AG04450 (cell line): ENCODE results near the gene ADAMTS17. TPM values are rescaled to one million over a fixed set of nuclear protein-coding genes. Genes with fewer than 3 reads are reported as not detected.

Source experiments
- CTCF ChIA-PET: fragments of 300-600, 350-600 bp; formaldehyde crosslinking; extraction: SDS; loops from one replicate; lab custom pipeline; 2022; ENCODE audit warnings: antibody characterized with exemption, inconsistent platforms; lab: Charles Lee
- POLR2A ChIA-PET: fragments of 350-600 bp; formaldehyde crosslinking; extraction: SDS; loops from one replicate; lab custom pipeline; 2021; ENCODE audit warnings: antibody characterized with exemption, inconsistent platforms; lab: Yijun Ruan, JAX
- DNase-seq: peaks from one replicate; pipeline ENCODE4 v3.0.0-alpha.2; 2011; ENCODE audit warnings: low read depth, low spot score
- H3K27ac ChIP-seq: one replicate; pipeline ENCODE4 v1.5.1; 2012; ENCODE audit warnings: low read depth, low read length, control low read depth
- H3K27me3 ChIP-seq: one replicate; pipeline ENCODE4 v1.6.0; 2012; ENCODE audit warnings: low read length; ENCODE audit not compliant: control insufficient read depth, insufficient read depth
- H3K4me3 ChIP-seq: 2 replicates; pipeline ENCODE4 v1.5.1; 2011; ENCODE audit warnings: mild to moderate bottlenecking, low read depth, low read length, control low read depth
- H3K9me3 ChIP-seq: 2 replicates; pipeline ENCODE4 v1.5.1; 2012; ENCODE audit warnings: low read length; ENCODE audit not compliant: control insufficient read depth, insufficient read depth
- CTCF ChIP-seq: IDR thresholded peaks from 2 replicates; pipeline ENCODE4 v1.5.1; 2011; ENCODE audit warnings: low read depth, low read length, control low read depth, inconsistent platforms
- polyA plus RNA-seq: library from polyadenylated mRNA; depleted of rRNA; stranded (reverse); fragments of >200 nt; gene quantifications from 2 replicates; pipeline ENCODE4 v1.2.3, GENCODE V29; 2011

The ADAMTS17 gene
- polyA plus RNA-seq, 1 experiment: 0.06 TPM

DNA sequence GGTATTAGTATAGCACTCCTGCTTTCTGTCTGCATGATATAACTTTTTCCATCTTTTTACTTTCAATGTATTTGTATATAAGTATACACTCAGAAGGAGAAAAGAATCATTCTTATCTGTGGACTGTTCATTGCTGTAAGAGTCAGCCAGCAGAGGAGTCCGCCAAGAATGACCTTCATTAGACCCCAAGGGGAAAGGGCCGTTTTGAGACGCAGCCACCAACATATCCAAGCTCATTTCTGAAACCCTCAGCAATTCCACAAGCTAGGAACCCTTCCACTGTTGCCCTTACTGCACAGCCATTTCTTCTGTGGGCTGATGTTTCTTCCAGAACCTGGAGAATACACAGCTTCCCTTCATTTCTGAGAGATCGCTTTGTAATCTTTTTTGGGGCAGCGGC, 301.8 kb downstream of the ADAMTS17 start:
- Histone ChIP-seq H3K27ac (no peak overlapping the region), H3K9me3 (no peaks in the 10 kb centered on the region), H3K4me3 (no peak overlapping the region), H3K27me3 (no peaks in the 10 kb centered on the region)
- no peak for DNase-seq
- ChIA-PET POLR2A (no interaction called here), CTCF (no interaction called here)
- no peak for TF ChIP-seq CTCF

DNA sequence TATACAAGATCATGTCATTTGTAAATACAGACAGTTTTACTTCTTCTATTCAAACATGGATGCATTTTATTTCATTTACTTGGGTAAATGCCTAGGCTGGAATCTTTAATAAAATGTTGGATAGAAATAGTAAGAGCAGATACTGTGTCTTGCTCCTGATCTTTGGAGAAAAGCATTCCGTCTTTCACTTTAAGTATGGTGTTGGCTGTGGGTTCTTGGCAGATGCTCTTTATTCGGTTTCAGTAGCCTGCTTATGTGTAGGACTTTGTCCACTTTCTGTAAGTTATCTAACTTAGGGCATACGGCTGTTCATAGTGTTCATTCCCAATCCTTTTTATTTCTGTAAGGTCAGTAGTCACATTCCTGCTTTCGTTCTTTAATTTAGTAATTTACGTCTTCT, 303.0 kb downstream of the ADAMTS17 start:
- no peaks in the 10 kb centered on the region for H3K27me3 ChIP-seq
- ChIA-PET POLR2A (no interaction called here), CTCF (no interaction called here)
- TF ChIP-seq CTCF: no peak
- no peak overlapping the region for H3K4me3 ChIP-seq
- H3K9me3 ChIP-seq: peaks cover 4% of the 10 kb centered on the region; the same call in 1 of the 2 replicates
- no peak overlapping the region for H3K27ac ChIP-seq
- no peak for DNase-seq

GRCh38 chr15:100037901-100038300, 303.9 kb downstream of the ADAMTS17 start:
- DNase-seq: no peak
- ChIA-PET POLR2A (no interaction called here), CTCF (no interaction called here)
- Histone ChIP-seq H3K4me3 (no peak overlapping the region), H3K27me3 (no peaks in the 10 kb centered on the region), H3K9me3 (peaks cover 4% of the 10 kb centered on the region; the same call in 1 of the 2 replicates), H3K27ac (no peak overlapping the region)
- no peak for TF ChIP-seq CTCF

DNA sequence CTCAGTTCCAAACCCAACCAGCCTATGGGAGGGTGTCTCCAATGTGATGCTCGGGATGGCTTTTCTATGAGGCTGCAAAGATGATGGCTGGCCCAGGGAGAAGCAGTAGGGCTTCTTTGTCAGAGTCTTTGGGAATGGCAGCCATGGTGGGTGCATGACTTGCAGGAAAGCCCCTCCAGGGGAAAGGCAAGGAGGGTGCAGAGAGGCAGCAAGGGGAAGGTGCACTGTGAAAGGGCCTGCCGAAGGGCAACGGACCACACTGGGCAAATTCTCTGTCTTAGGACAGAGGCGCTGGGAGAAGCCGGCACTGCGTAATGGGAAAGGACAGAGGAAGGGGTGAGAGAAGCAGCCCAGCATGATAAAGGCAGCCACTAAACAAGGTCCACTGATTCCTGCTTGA, 305.8 kb downstream of the ADAMTS17 start:
- no peak for TF ChIP-seq CTCF
- Histone ChIP-seq H3K27ac (no peak overlapping the region), H3K4me3 (no peak overlapping the region), H3K27me3 (no peaks in the 10 kb centered on the region), H3K9me3 (peaks cover 4% of the 10 kb centered on the region; the same call in 1 of the 2 replicates)
- no peak for DNase-seq
- ChIA-PET CTCF (no interaction called here), POLR2A (no interaction called here)

GRCh38 chr15:100034191-100034590, 307.6 kb downstream of the ADAMTS17 start:
- no peak for TF ChIP-seq CTCF
- POLR2A ChIA-PET: no interaction called here
- no peak for DNase-seq

More at GRCh38 chr15:100034191-100034590, 307.6 kb downstream of the ADAMTS17 start:
- Histone ChIP-seq H3K9me3 (peaks cover 9% of the 10 kb centered on the region), H3K27me3 (no peaks in the 10 kb centered on the region), H3K4me3 (no peak overlapping the region), H3K27ac (no peak overlapping the region)
- CTCF ChIA-PET: no interaction called here
